Thyroid gland (tissue), 4 donors: ENCODE measurements around the gene TMEM92.

Experiments
- POLR2A ChIP-seq, 2 donors: fragments of 450-650 bp; IDR thresholded peaks; one replicate each; pipeline ENCODE4 v1.6.1; 2017; ENCODE audit warnings: antibody characterized with exemption in 2 of 2, mild to moderate bottlenecking in 2 of 2, moderate library complexity in 1 of 2
- TF ChIP-seq, protein P1 (sequence below), 6 experiments: fragments of 200-600 bp in 3 of 6; fragments of 450-650 bp in 3 of 6; sonication (generic) in 3 of 6; IDR thresholded peaks; one replicate each; pipeline ENCODE4 v1.5.1; 2016 to 2019; ENCODE audit warnings: antibody characterized with exemption in 6 of 6, mild to moderate bottlenecking in 2 of 6, inconsistent platforms in 1 of 6, moderate library complexity in 1 of 6

DNA sequence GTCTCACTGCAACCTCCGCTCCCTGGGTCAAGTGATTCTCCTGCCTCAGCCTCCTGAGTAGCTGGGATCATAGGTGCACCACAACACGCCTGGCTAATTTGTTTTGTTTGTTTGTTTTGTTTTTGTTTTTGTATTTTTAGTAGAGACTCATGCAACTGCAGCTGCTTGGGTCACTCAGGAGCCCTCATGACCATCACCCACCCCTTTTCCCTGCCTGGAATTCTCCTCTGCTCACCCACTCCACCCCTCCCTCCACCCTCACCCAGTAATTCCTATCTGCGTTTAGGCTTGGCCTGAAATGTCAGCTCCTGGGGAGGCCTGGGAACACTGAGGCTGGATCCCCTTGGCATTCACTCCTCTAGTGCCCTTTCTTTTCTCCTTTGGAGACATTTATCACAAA lies 25.5 kb downstream of the TMEM92 start:
- TF ChIP-seq, protein P1, sequence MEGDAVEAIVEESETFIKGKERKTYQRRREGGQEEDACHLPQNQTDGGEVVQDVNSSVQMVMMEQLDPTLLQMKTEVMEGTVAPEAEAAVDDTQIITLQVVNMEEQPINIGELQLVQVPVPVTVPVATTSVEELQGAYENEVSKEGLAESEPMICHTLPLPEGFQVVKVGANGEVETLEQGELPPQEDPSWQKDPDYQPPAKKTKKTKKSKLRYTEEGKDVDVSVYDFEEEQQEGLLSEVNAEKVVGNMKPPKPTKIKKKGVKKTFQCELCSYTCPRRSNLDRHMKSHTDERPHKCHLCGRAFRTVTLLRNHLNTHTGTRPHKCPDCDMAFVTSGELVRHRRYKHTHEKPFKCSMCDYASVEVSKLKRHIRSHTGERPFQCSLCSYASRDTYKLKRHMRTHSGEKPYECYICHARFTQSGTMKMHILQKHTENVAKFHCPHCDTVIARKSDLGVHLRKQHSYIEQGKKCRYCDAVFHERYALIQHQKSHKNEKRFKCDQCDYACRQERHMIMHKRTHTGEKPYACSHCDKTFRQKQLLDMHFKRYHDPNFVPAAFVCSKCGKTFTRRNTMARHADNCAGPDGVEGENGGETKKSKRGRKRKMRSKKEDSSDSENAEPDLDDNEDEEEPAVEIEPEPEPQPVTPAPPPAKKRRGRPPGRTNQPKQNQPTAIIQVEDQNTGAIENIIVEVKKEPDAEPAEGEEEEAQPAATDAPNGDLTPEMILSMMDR (IDR thresholded peaks at IDR 0.05), result no peak
- no peak for TF ChIP-seq POLR2A (IDR thresholded peaks at IDR 0.05)
